GM10266 (cell line): ENCODE results near the gene MRPL30.
A peak's percentile ranks its signal among the peaks of the same experiment; 100 is the strongest.
"Not testable (repeated sequence)": the region's sequence is repeated elsewhere in the genome, so short reads cannot be mapped to it uniquely, and the experiment has no call there.

Source experiments
- DNase-seq: peaks from one replicate; pipeline ENCODE4 v3.0.0; 2012; ENCODE audit errors: extremely low spot score
- TF ChIP-seq, protein P1 (sequence below): IDR thresholded peaks from 2 replicates; pipeline ENCODE4 v1.5.1; 2012; ENCODE audit warnings: mild to moderate bottlenecking, low read depth; ENCODE audit not compliant: control insufficient read depth, insufficient read depth; ENCODE audit errors: missing control alignments

Gene MRPL30

DNA sequence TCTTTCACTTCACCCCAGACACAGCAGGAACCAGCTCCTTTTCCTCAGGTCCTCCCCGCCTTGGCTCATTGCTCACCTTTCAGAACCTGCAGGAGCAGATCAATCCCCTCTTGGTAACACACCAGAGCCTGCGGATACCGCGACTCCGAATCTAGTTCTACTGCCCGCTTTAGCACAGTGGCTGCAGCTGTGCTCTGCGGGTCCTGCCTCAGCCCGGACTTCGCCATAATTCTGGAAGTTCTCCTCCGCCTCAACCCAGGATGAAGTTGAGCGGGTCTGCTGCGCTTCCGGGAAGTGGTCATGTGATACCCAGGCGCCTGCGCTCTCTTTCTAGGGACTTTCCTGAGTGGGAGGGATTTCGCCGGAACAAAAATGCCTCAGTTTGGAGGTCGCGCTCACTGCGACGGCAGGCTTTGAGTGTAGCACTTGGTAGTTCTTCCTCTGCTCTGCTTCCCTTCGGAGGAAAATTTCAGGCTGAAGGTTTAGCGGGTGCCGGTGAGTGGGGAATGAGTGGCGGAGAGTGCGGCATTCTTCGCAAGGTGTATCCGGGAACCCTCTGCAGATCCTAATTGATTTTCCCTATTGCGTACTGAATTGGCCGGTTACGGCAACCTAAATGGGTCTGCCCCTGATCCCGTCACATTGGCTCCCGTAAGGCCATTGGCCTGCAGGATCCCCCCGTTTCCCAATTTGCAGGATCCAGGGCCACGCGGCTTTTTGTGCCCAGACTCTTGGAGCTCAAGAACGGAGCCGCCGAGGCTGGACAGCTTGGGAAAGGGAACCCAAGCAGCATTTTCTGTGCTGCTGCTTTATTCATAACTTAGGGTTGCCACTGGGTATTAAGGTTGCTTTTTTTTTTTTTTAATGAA is at the start of gene MRPL30, which contains the start of gene MITD1:
Gene MRPL30, plus strand, starts transcription at position 430 of the 869 bp plus-strand sequence. CDS start 5,020 bp downstream, outside the sequence.
Gene MITD1, minus strand, starts transcription at position 304 of the 869 bp plus-strand sequence. Its CDS starts 77 bp downstream, at position 227.
- DNase-seq = peak; percentile 79
- TF ChIP-seq, protein P1, sequence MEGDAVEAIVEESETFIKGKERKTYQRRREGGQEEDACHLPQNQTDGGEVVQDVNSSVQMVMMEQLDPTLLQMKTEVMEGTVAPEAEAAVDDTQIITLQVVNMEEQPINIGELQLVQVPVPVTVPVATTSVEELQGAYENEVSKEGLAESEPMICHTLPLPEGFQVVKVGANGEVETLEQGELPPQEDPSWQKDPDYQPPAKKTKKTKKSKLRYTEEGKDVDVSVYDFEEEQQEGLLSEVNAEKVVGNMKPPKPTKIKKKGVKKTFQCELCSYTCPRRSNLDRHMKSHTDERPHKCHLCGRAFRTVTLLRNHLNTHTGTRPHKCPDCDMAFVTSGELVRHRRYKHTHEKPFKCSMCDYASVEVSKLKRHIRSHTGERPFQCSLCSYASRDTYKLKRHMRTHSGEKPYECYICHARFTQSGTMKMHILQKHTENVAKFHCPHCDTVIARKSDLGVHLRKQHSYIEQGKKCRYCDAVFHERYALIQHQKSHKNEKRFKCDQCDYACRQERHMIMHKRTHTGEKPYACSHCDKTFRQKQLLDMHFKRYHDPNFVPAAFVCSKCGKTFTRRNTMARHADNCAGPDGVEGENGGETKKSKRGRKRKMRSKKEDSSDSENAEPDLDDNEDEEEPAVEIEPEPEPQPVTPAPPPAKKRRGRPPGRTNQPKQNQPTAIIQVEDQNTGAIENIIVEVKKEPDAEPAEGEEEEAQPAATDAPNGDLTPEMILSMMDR = no peak

DNA sequence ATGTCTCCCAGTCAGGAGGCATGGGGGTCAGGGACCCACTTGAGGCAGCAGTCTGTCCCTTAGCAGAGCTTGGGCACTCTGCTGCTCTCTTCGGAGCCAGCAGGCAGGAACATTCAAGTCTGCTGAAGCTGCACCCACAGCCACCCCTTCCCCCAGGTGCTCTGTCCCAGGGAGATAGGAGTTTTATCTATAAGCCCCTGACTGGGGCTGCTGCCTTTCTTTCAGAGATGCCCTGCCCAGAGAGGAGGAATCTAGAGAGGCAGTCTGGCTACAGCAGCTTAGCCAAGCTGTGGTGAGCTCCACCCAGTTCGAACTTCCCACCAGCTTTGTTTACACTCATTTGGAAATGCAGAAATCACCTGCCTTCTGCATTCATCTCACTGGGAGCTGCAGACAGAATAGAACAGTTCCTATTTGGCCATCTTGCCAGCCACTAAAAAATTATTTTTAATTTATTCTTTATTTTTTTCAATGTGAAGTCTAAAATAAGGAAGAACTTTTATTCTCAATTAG is 45.9 kb upstream of the MRPL30 start:
- not testable (repeated sequence) for DNase-seq

DNA sequence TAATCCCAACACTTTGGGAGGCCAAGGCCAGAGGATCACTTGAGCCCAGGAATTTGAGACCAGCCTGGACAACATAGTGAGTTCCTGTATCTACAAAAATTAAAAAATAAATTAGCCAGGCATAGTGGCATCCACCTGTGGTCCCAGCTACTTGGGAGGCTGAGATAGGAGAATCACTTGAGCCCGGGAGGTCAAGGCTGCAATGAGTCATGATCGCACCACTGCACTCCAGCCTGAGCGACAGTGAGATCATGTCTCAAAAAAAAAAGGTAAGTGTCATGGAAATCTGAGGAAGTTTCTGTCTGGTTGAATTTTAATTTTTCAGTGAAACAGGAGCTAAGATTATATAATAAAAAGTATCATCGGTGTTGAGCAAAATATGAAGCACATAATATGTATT is 42.0 kb upstream of the MRPL30 start:
- no peak for DNase-seq
- TF ChIP-seq, protein P1 = no peak

DNA sequence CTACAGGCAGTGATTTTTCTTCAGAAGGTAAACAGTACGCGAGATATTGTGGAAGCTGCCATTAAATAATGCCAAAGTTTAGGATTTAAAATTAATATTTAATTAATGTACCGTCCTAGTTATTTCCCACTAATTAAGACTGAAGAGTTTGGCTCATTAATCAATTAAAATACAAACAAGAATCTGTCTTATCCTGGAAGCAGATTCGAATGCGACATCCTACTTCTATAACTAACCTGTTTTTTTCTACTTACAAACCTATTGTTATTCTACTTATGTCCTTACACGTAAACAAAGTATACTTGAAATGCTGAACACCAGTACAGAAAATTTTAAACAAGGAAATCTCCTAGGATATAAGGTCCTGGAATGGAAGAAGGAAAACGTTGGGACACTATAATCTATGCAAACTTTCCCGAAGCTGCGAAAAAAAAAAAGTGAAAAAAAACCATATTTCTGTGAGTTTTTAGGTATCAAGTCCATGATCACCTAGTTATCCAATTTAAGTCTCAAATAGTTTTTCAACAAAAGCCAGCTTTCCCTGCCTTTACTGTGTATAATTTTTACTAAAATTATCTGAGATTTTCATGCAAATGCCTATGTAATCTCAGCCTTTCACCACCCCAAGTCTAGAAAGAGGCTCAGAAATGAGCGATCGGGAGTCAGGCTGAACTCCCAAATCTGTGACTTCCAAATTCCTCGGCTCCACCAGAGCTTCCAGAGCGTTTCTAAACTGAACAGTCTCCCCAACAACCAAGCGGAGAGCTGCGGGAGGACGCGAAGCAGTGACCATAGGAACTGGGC is 40.7 kb upstream of the MRPL30 start:
- DNase-seq = no peak
- TF ChIP-seq, protein P1 = no peak

DNA sequence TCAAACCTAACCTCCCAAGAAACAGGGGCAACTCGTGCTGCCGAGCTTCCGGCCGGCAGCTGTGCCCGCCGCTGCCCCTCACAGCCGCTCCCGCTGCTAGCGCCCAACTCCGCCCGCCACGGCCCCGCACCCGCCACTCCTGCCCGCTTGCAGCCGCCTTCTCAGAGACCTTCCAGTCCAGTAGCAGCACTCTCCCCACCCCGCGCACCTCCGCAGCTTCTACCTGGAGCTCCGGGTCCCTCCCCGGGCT is 40.2 kb upstream of the MRPL30 start:
- DNase-seq = no peak
- TF ChIP-seq, protein P1 = no peak

DNA sequence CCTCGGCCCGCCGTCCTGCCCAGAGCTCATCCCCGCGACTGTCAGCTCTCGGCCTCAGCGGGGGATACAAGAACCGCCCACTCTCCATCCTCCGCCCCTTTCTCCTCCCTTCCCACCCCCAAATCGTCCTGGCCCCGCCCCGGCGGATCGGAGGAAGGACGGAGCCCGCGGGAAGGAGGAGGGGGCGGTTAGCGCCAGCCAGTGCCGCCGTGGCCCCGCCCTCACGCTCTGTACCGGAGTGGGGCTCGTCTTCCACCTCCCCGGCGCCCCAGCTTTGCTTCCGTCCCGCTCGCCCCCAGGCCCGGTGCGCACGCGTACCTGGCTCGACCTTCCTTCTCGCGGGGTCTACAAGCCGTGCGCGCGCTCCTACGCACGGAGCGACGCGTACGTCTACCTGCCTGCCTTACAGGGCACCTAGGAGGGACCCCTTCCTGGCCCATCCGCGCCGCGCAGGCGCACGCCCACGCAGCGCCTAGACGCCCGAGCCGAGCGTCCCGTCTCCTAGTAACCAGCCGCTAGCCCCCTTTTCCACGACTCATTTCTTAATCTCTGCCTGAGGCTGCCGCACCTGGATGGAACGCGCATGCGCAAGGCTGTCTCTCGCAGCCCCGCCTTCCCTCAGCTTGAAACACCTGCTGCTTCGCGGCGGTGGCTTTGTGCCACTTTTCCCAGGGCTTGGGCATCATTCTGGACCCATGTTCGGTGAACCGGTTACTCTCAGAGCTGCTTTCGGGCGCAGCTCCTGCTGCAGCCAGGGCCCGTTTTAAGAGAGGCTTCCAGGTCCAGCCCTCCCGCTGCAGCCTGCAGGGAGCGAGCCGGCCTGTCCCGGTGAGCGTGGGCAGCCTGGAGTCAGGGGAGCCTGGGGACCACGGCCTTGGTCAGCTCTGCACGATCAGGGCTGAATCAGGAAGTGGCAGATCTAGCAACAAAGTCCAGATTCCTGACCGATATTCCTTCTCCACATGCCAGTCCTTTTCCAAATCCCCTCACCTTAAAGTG is 39.6 kb upstream of the MRPL30 start, which contains the start of gene C2orf15:
Gene C2orf15, plus strand, starts transcription at position 598 of the 999 bp plus-strand sequence. CDS start 8,852 bp downstream, outside the sequence.
- TF ChIP-seq, protein P1 = no peak
- peak; percentile 91 for DNase-seq

DNA sequence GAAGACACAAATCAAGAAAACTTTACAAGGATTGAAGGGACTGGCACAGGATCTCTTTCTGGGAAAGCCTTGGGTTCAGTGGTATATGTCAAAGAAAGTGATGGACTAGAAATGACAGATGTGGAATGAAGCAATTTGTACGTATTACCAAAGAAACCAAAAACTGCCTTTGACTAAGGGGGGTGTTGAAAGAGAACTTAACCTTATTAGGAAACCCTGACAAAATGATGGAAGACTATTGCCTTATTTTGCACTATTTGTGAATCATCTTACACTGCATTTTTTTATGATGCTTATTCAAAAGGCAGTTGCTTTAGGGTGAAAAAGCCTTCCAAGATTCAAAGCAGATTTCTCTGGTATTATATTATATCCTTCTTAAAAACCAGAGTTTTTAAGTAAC is 30.3 kb upstream of the MRPL30 start:
- no peak for DNase-seq
- TF ChIP-seq, protein P1 = no peak
